ENCODE data around the gene LITAF.
"Not testable (repeated sequence)": the region's sequence is repeated elsewhere in the genome, so short reads cannot be mapped to it uniquely, and the experiment has no call there.

Gene LITAF

DNA sequence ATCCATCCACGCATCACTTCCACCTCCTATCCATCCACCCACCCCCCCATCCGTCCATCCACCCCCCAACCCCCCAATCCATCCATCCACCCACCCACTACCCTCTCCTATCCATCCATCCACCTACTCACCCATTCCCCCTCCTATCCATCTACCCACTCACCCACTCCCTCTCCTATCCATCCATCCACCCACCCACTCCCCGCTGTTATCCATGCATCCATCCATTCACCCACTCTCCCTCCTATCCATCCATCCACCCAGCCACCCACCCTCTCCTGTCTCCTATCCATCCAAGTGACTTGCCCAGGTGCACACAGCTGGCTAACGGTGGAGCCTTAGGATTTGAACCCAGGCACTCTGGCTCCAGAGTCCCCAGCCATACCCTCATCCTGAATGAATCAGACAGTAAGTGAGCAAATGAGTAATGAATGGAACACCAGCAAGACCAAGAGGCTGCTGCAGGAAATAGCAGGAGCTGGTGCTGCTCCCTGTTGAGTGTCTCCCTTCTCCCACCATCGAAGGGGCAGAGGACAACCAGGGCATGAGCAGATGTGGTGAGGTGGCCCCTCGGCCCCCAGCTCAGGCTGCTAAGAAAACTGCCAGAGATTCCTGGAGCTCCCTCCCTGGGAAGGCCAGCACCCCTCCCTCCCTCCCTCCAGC lies 62.5 kb downstream of the LITAF start:
- no peak for DNase-seq (ENCODE audit: low read depth in 2 of 2, low spot score in 1 of 2)

GRCh38 chr16:11521055-11521454 lies 65.7 kb downstream of the LITAF start:
- DNase-seq (ENCODE audit: low read depth in 2 of 2, low spot score in 1 of 2) = no peak

GRCh38 chr16:11520442-11520841 lies 66.3 kb downstream of the LITAF start:
- DNase-seq (ENCODE audit: low read depth in 2 of 2, low spot score in 1 of 2) = no peak

DNA sequence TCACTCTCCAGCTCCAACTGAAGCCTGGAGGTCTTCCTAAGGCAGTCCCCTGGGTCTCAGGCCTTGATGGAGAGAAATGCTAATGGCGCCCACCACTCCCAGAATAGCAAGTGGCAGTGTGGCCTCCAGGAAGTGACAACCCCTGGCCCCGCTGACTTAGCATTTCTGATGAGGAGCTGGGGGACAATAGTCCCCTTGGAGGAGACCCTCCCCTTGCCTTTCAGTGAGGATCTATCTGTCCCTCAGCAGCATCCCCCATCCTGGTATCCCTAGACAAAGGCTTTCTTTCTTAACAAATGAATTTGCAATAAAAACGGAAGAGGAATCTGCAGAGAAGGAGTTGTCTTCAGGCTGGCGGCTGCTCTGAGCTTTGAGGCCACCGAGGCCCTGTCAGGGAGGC lies 68.8 kb downstream of the LITAF start:
- DNase-seq (ENCODE audit: low read depth in 2 of 2, low spot score in 1 of 2) = no peak

GRCh38 chr16:11515540-11516430 lies 70.9 kb downstream of the LITAF start:
- no peak for DNase-seq (ENCODE audit: low read depth in 2 of 2, low spot score in 1 of 2)

DNA sequence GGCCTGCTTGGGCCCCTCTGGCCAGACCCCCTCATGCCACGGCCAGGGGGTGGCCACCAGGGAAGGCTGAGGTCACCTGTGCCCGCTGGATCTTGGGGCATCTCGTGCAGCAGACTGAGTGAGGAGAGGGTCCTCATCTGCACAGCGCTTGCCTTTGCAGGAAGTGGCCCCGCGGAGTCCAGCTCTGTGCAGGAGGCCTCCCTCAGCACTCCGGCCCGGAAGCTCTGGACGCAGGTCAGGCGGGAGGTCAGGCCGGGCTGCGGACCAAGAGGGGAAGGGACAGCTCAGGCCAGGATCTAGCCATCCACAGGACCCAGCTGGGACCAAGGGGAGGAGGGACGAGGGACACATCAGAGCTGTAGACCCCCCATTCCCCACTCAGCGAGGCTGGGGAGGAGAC lies 72.4 kb downstream of the LITAF start:
- DNase-seq (ENCODE audit: low read depth in 2 of 2, low spot score in 1 of 2) = no peak

DNA sequence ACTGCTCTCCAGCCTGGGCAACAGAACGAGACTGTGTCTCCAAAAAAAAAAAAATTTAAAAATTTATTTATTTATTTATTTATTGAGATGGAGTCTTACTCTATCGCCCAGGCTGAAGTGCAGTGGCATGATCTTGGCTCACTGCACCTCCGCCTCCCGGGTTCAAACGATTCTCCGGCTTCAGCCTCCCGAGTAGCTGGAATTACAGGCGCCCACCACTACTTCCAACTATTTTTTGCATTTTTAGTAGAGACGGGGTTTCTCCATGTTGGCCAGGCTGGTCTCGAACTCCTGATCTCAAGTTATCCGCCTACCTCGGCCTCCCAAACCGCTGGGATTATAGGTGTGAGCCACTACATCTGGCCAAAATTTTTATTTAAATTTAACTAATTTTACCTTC lies 73.4 kb downstream of the LITAF start:
- DNase-seq (ENCODE audit: low read depth in 2 of 2, low spot score in 1 of 2) = not testable (repeated sequence)

GRCh38 chr16:11511801-11512200 lies 74.9 kb downstream of the LITAF start:
- no peak for DNase-seq (ENCODE audit: low read depth in 2 of 2, low spot score in 1 of 2)

GRCh38 chr16:11511328-11511727 lies 75.4 kb downstream of the LITAF start:
- no peak for DNase-seq (ENCODE audit: low read depth in 2 of 2, low spot score in 1 of 2)

- DNase-seq (ENCODE audit: low read depth in 2 of 2, low spot score in 1 of 2) = no peak
Observed at GRCh38 chr16:11510178-11510973, 76.3 kb downstream of the LITAF start.

DNA sequence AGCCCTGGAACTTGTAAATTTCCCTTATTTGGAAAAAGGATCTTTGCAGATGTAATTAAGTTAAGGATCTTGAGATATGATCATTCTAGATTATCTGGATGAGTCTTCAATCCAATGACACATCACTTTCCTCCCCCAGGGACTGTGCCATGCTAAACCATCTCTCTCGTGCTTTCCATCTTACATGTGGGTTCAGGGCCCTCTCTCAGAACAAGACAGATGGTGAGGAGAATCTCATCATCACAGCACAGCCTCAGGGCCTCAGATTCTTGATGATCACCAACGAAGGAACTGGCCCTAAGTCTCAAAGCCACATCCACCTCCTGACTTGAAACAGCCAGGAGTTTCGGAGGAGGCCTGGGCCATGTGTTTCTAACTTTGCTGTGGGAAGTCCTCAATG lies 78.7 kb downstream of the LITAF start:
- no peak for DNase-seq (ENCODE audit: low read depth in 2 of 2, low spot score in 1 of 2)

DNA sequence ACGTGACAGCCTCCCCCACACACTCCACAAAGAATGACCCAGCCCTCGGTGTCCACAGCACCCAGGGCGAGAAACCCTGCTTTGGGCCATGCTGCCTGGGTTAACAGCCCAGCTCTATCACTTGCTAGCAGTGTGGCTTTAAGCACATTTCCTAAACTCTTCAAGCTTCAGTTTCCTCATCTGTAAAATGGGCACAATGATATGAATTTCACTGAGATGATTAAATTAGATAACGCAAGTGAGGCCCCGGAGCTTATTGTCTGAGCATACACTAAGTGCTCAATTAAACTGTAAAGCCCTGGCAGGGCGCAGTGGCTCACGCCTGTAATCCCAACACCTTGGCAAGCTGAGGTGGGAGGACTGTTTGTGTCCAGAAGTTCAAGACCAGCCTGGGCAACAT lies 79.4 kb downstream of the LITAF start:
- DNase-seq (ENCODE audit: low read depth in 2 of 2, low spot score in 1 of 2) = no peak

- DNase-seq (ENCODE audit: low read depth in 2 of 2, low spot score in 1 of 2) = no peak
Observed at GRCh38 chr16:11506741-11507305, 79.9 kb downstream of the LITAF start.

- DNase-seq (ENCODE audit: low read depth in 2 of 2, low spot score in 1 of 2) = not testable (repeated sequence)
Observed at GRCh38 chr16:11504261-11504660, 82.5 kb downstream of the LITAF start.

DNA sequence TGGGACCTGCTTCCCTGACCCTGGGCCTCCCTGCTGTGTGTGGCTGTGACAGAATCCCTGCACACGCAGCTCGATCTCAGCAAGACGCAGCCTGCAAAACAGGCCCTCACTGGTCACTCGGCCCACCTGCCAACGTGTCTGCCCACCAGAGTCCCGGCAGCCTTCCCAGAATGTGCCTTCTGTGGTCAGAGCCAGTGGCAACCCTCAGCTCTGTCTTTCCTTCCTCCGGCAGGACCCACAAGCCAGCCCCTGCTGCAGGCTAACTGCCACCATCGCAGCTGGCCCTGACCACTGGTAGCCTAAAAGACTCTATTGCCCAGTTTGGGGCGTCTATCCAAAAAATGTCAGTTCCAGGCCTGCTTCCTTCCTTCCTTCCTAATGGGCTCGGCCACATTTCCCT lies 83.2 kb downstream of the LITAF start:
- no peak for DNase-seq (ENCODE audit: low read depth in 2 of 2, low spot score in 1 of 2)

- no peak for DNase-seq (ENCODE audit: low read depth in 2 of 2, low spot score in 1 of 2)
Observed at GRCh38 chr16:11502239-11502638, 84.5 kb downstream of the LITAF start.

DNA sequence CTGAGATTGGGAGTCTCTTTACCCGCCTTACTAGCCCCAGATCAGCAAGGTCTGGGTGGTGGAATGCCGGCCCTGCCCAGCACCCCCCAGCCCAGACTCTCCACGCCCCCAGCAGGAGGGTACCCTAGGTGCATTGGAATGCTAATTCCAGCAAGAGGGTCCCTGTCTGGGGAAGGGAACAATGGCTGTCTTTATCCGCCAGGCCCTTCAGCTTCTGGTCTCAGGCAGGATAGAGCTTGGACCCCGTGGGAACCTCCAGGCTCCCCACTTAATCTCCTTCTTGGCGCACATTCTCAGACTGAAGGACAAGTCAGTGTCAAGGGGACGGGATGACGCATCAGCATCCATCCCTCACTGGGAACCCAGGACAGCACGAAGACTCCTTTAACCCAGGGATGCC lies 85.1 kb downstream of the LITAF start:
- no peak for DNase-seq (ENCODE audit: low read depth in 2 of 2, low spot score in 1 of 2)

DNA sequence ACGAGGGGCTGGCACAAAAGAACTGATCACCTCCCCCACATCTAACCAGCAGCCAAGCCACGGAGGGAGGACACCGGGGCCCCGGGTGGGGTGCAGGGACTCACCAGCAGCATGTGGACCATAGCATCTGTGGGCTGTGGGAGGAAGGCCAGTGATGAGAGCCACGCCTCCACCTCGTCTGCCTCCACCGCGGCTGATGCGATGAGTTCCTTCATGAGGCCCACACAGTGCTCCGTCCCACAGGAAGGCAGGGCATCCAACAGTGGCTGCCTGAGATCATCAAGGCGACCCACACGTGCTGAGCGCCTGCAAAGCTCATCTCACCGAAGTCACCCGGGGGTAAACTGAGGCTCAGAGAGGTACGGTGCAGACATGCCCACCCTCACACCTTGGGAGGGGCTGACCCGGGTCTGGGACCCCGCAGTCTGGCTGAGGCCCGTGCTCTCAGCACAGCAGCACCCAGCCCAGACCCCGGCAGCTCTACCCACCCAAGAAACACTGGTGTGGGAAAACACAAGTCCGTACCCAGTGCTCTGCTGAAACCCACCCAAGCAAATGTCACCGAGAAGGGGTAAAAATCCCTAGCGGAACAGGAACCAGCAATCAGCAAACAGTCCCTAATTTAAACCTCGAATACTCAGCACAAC lies 85.9 kb downstream of the LITAF start:
- DNase-seq (ENCODE audit: low read depth in 2 of 2, low spot score in 1 of 2) = no peak

DNA sequence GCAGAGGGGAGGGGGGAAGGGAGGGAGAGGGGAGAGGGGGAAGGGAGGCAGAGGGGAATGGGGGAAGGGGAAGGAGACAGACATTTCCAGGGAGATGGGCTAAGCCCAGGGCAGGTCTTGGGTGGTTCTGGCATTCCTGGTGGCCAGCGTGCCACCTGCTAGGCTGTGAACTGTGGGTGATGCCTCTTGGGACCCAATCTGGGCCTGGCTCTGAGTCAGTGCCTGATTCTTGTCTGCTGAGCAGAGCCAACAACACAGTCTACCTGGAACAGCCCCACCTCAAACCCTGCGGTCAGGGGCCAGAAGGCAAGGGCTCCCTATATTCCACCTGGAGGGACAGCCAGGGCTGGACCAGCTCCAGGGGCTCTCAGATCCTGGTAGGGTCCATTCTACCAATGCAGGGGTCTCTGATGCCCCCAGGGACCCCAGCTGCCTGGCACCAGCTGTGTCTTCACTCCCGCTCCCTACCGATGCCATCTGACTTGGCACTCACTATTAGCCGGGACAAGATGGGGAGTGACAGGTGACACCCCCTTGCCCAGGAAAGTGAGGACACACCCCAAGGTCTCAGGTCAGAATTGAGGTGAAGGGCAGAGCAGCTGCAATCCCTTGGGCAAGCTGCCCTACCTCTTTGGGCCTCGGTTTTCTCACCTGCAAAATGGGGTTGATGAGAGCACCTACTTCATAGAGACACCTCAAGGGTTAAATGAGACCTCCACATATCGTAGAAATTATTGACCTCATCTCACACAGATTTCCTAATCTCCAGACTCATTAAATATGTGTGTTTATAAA lies 87.2 kb downstream of the LITAF start:
- DNase-seq (ENCODE audit: low read depth in 2 of 2, low spot score in 1 of 2) = no peak

DNA sequence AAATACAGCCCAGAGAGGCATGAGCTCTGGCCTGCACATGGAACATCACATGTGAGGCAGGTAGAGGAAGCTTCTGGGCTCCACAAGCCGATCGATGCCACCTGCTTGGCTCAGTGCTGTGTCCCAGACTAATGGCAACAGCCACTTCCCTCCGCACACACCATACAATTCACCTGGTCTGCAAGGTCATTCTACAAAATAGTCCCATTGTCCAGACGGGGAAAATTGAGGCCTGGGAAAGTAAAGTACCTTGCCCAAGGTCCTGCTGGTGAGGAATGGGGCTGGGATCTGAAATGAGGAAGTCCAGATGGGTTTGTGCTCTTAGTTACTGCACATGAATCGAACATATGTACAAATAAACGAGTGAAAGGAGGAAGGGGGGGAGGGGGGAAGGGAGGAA lies 88.0 kb downstream of the LITAF start:
- no peak for DNase-seq (ENCODE audit: low read depth in 2 of 2, low spot score in 1 of 2)

Data from stimulated activated CD8-positive, alpha-beta memory T cell treated with anti-CD3 and anti-CD28 coated beads, Interleukin-4, amount 100 ng/mL, for 1 hour (primary cell).